HG03196 (cell line): ENCODE results near the gene TRIM4.

Experiments used
- ATAC-seq: cut with Tn5 transposase; IDR thresholded peaks from one replicate; pipeline ENCODE4 v1.9.1; 2021; ENCODE audit not compliant: unreplicated experiment

Gene TRIM4

GRCh38 chr7:99844328-99844727, 75.0 kb downstream of the TRIM4 start:
- ATAC-seq = no peak

- ATAC-seq = no peak
These were observed 75.5 kb downstream of the TRIM4 start for GRCh38 chr7:99843808-99844207.

- ATAC-seq = no peak
These were observed 76.4 kb downstream of the TRIM4 start for GRCh38 chr7:99842926-99843325.
